Transverse colon (tissue), 4 donors: ENCODE results near the gene CBX2. TPM values are rescaled to one million over a fixed set of nuclear protein-coding genes. Genes with fewer than 3 reads are reported as not detected.
"Not testable (repeated sequence)": the region's sequence is repeated elsewhere in the genome, so short reads cannot be mapped to it uniquely, and the experiment has no call there.

Experiments
- DNase-seq: peaks from one replicate; pipeline ENCODE4 v3.0.0-alpha.2; 2019
- H3K27ac ChIP-seq, 4 donors: fragments of 200-600 bp; sonication (generic); 2 replicates each; pipeline ENCODE4 v1.5.1; 2016 to 2018; ENCODE audit warnings: inconsistent platforms in 4 of 4
- H3K27me3 ChIP-seq: fragments of 200-600 bp; sonication (generic); 2 replicates; pipeline ENCODE4 v1.5.1; 2017; ENCODE audit warnings: inconsistent platforms
- H3K36me3 ChIP-seq, 4 donors: fragments of 200-600 bp; sonication (generic); 2 replicates each; pipeline ENCODE4 v1.5.1; 2017 to 2019; ENCODE audit warnings: inconsistent platforms in 4 of 4
- H3K4me1 ChIP-seq, 4 donors: fragments of 200-600 bp; sonication (generic); 2 replicates each; pipeline ENCODE4 v1.5.1; 2017 to 2020; ENCODE audit warnings: inconsistent platforms in 4 of 4
- H3K4me3 ChIP-seq, 4 donors: fragments of 200-600 bp; sonication (generic); 1 replicate in 1 of 4; 2 replicates in 3 of 4; pipeline versions ENCODE4 v1.5.1 to v1.6.1; 2017 to 2019; ENCODE audit warnings: inconsistent platforms in 4 of 4
- H3K9me3 ChIP-seq, 2 donors: fragments of 200-600 bp; sonication (generic); 2 replicates each; pipeline ENCODE4 v1.5.1; 2017 to 2019; ENCODE audit warnings: inconsistent platforms in 2 of 2
- CTCF ChIP-seq, 5 experiments: fragments of 200-600 bp in 3 of 5; fragments of 450-650 bp in 2 of 5; sonication (generic) in 3 of 5; IDR thresholded peaks; 1 replicate in 2 of 5; 2 replicates in 3 of 5; pipeline ENCODE4 v1.5.1; 2016 to 2017; ENCODE audit warnings: antibody characterized with exemption in 5 of 5, inconsistent platforms in 3 of 5, mild to moderate bottlenecking in 2 of 5, moderate library complexity in 1 of 5
- EP300 ChIP-seq: sonication (generic); formaldehyde crosslinking; IDR thresholded peaks from one replicate; pipeline ENCODE4 v1.6.1; 2017; ENCODE audit warnings: antibody characterized with exemption, low read depth
- POLR2A ChIP-seq: fragments of 450-650 bp; IDR thresholded peaks from one replicate; pipeline ENCODE4 v1.6.1; 2016; ENCODE audit warnings: antibody characterized with exemption, mild to moderate bottlenecking, moderate library complexity
- POLR2AphosphoS5 ChIP-seq, 3 donors: sonication (generic); formaldehyde crosslinking; IDR thresholded peaks; one replicate each; pipeline ENCODE4 v1.6.1; 2016; ENCODE audit warnings: antibody characterized with exemption in 3 of 3
- WGBS, 2 donors: methylation state at CpG; one replicate each; pipeline ENCODE4 v1.1.5; 2018; ENCODE audit warnings: low coverage in 1 of 2; 5-methylcytosine and 5-hydroxymethylcytosine counted together
- in situ Hi-C, 4 donors: fragments of 200-750 bp; cut with MboI; loops; one replicate each; pipeline versions ENCODE4 v1.15.0 to v1.15.1; 2017; ENCODE audit warnings: low sequenced_read_pairs in 3 of 4, low pct_ligation_motif_present in 1 of 4, low pct_unique_long_range_greater_than_20kb in 1 of 4
- intact Hi-C: fragments of 100-400 bp; cut with DNase I; formaldehyde crosslinking; loops from one replicate; pipeline ENCODE4 v1.15.1; 2023; ENCODE audit warnings: low total_unique reads
- total RNA-seq, 4 donors: library from RNA; depleted of rRNA; stranded (reverse); fragments of >200 nt; gene quantifications; one replicate each; pipeline ENCODE4 v1.1.0, GENCODE V29; 2016

Gene CBX2
- total RNA-seq, 4 donors from 2014 or later, result 0.27 to 0.64 TPM; not detected in 2

DNA sequence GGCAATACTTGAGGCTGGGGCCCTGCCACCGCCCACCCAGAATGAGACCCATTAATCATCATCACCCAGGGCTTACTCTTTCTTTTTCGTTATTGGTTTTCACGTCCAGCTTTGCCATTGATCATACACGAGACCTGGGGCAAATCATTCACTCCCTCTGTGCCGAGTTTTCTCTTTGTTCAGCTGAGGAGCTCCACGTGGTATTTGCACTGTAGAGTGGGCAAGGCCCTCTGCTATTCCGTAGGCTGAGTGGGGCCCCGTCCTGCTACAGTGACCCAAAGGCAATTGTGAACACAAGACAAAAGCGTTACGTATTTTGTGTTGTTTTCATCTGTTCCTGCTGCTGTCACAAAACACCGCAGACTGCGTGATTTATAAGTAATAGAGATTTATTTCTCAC lies 23.6 kb upstream of the CBX2 start:
- H3K4me1 ChIP-seq, result no peaks in the 10 kb centered on the region
- WGBS, 2 donors, result 69 to 71% methylated on average over 10 to 12 of the region's 12 CpGs
- no peak for DNase-seq
- no peak overlapping the region for H3K4me3 ChIP-seq
- H3K27me3 ChIP-seq, result peaks cover 84% of the 10 kb centered on the region
- intact Hi-C loops (no loop called here), in situ Hi-C loops (no loop called here)
- H3K27ac ChIP-seq, result no peak overlapping the region
- H3K9me3 ChIP-seq, result no peaks in the 10 kb centered on the region
- TF ChIP-seq POLR2AphosphoS5 (IDR thresholded peaks at IDR 0.05) (no peak), POLR2A (no peak), EP300 (no peak), CTCF (IDR thresholded peaks at IDR 0.05) (no peak)
- no peaks in the 10 kb centered on the region for H3K36me3 ChIP-seq

DNA sequence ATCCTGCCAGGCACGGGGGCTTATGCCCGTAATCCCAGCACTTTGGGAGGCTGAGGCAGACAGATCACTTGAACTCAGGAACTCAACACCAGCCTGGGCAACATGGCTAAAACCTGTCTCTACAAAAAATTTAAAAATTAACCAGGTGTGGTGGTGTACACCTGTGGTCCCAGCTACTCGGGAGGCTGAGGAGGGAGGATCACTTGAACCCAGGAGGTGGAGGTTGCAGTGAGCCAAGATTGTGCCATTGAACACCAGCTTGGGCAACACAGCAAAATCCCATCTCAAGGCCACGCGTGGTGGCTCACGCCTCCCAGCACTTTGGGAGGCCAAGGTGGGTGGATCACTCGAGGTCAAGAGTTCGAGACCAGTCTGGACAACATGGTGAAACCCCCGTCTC lies 23.0 kb upstream of the CBX2 start:
- intact Hi-C loops, H3K27ac ChIP-seq, DNase-seq, in situ Hi-C loops, H3K36me3 ChIP-seq, H3K4me1 ChIP-seq, H3K9me3 ChIP-seq, H3K4me3 ChIP-seq: not testable (repeated sequence)
- WGBS, 2 donors, result 89% methylated on average over 9 of the region's 9 CpGs; no CpG with 5 or more reads in 1 of the 2 donors
- H3K27me3 ChIP-seq, result peaks cover 78% of the 10 kb centered on the region

- no peak for TF ChIP-seq POLR2AphosphoS5 (IDR thresholded peaks at IDR 0.05)
- TF ChIP-seq POLR2A, result no peak
- no peak for TF ChIP-seq EP300
- TF ChIP-seq CTCF (IDR thresholded peaks at IDR 0.05), result no peak
- intact Hi-C loops, result no loop called here
- H3K27me3 ChIP-seq, result peaks cover 71% of the 10 kb centered on the region
- H3K4me1 ChIP-seq, result no peaks in the 10 kb centered on the region
- in situ Hi-C loops, result no loop called here
- H3K4me3 ChIP-seq, result no peak overlapping the region
- WGBS, 2 donors, result 57 to 76% methylated on average over 1 to 14 of the region's 14 CpGs
- DNase-seq, result no peak
- H3K27ac ChIP-seq, result no peak overlapping the region
- no peaks in the 10 kb centered on the region for H3K36me3 ChIP-seq
- H3K9me3 ChIP-seq, result no peaks in the 10 kb centered on the region
Observed at GRCh38 chr17:79755591-79755990, 22.4 kb upstream of the CBX2 start.

GRCh38 chr17:79757140-79757745 lies 20.7 kb upstream of the CBX2 start:
- intact Hi-C loops (no loop called here), in situ Hi-C loops (no loop called here)
- no peak overlapping the region for H3K4me3 ChIP-seq
- peaks cover 55% of the 10 kb centered on the region for H3K27me3 ChIP-seq
- no peaks in the 10 kb centered on the region for H3K36me3 ChIP-seq
- WGBS, 2 donors, result 94 to 100% methylated on average over 1 to 15 of the region's 15 CpGs
- no peak for TF ChIP-seq POLR2A
- no peak for TF ChIP-seq POLR2AphosphoS5 (IDR thresholded peaks at IDR 0.05)
- no peak for TF ChIP-seq CTCF (IDR thresholded peaks at IDR 0.05)
- no peak for TF ChIP-seq EP300
- H3K4me1 ChIP-seq, result no peaks in the 10 kb centered on the region
- no peak overlapping the region for H3K27ac ChIP-seq
- H3K9me3 ChIP-seq, result no peaks in the 10 kb centered on the region
- DNase-seq, result no peak

DNA sequence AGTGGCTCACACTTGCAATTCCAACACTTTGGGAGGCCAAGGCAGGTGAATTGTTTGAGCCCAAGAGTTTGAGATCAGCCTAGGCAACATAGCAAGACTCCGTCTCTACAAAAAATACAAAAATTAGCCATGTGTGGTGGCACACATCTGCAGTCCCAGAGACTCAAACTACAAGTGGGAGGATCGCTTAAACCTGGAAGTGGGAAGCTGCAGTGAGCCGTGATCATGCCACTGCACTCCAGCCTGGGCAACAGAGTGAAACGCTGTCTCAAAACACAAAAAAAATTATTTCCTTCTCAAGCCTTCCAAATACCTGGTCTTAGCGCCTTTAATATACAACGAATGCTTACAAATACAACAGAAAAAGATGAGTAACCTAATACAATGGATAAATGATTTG lies 19.7 kb upstream of the CBX2 start:
- peaks cover 45% of the 10 kb centered on the region for H3K27me3 ChIP-seq
- 83 to 84% methylated on average over 6 of the region's 6 CpGs for WGBS, 2 donors
- TF ChIP-seq POLR2A, result no peak
- TF ChIP-seq EP300, result no peak
- no peak for TF ChIP-seq POLR2AphosphoS5 (IDR thresholded peaks at IDR 0.05)
- TF ChIP-seq CTCF (IDR thresholded peaks at IDR 0.05), result no peak

More for the DNA sequence above, 19.7 kb upstream of the CBX2 start:
- Histone ChIP-seq H3K36me3 (no peaks in the 10 kb centered on the region), H3K4me3 (no peak overlapping the region), H3K4me1 (no peaks in the 10 kb centered on the region), H3K9me3 (no peaks in the 10 kb centered on the region), H3K27ac (no peak overlapping the region)
- DNase-seq, result no peak
- intact Hi-C loops, result no loop called here
- in situ Hi-C loops, result no loop called here
